NB4 (cell line): ENCODE data around the gene INF2.

ENCODE experiments used
- CTCF ChIP-seq: IDR thresholded peaks from one replicate; pipeline ENCODE4 v1.5.1; 2012; ENCODE audit warnings: low read depth, low read length
- MAX ChIP-seq: IDR thresholded peaks from 2 replicates; pipeline ENCODE4 v1.6.1; 2011; ENCODE audit warnings: low read depth, low read length
- MYC ChIP-seq: IDR thresholded peaks from 2 replicates; pipeline ENCODE4 v1.6.1; 2011; ENCODE audit warnings: low read depth, low read length
- POLR2A ChIP-seq: IDR thresholded peaks from 2 replicates; pipeline ENCODE4 v1.6.1; 2011; ENCODE audit warnings: mild to moderate bottlenecking; ENCODE audit not compliant: insufficient read length; ENCODE audit errors: extremely low read depth

- TF ChIP-seq CTCF: no peak
- TF ChIP-seq POLR2A: no peak
- TF ChIP-seq MYC: no peak
- no peak for TF ChIP-seq MAX
These were observed 67.8 kb downstream of the INF2 start for GRCh38 chr14:104757238-104757585.
